Body of pancreas (tissue), 4 donors: ENCODE results near the gene DRC1.

ENCODE experiments used
- POLR2A ChIP-seq, 3 donors: fragments of 450-650 bp; IDR thresholded peaks; one replicate each; pipeline ENCODE4 v1.6.1; 2016; ENCODE audit warnings: antibody characterized with exemption in 3 of 3, mild to moderate bottlenecking in 2 of 3
- TF ChIP-seq, protein P1 (sequence below), 7 experiments: fragments of 450-650 bp in 4 of 7; fragments of 200-600 bp in 3 of 7; sonication (generic) in 3 of 7; IDR thresholded peaks; one replicate each; pipeline ENCODE4 v1.5.1; 2016 to 2019; ENCODE audit warnings: antibody characterized with exemption in 7 of 7

GRCh38 chr2:26466662-26467310, 65.1 kb downstream of the DRC1 start:
- TF ChIP-seq POLR2A (IDR thresholded peaks at IDR 0.05) = no peak
- TF ChIP-seq, protein P1, sequence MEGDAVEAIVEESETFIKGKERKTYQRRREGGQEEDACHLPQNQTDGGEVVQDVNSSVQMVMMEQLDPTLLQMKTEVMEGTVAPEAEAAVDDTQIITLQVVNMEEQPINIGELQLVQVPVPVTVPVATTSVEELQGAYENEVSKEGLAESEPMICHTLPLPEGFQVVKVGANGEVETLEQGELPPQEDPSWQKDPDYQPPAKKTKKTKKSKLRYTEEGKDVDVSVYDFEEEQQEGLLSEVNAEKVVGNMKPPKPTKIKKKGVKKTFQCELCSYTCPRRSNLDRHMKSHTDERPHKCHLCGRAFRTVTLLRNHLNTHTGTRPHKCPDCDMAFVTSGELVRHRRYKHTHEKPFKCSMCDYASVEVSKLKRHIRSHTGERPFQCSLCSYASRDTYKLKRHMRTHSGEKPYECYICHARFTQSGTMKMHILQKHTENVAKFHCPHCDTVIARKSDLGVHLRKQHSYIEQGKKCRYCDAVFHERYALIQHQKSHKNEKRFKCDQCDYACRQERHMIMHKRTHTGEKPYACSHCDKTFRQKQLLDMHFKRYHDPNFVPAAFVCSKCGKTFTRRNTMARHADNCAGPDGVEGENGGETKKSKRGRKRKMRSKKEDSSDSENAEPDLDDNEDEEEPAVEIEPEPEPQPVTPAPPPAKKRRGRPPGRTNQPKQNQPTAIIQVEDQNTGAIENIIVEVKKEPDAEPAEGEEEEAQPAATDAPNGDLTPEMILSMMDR (IDR thresholded peaks at IDR 0.05) = no peak
